Measurements from ENCODE around the gene TMED5.

DNA sequence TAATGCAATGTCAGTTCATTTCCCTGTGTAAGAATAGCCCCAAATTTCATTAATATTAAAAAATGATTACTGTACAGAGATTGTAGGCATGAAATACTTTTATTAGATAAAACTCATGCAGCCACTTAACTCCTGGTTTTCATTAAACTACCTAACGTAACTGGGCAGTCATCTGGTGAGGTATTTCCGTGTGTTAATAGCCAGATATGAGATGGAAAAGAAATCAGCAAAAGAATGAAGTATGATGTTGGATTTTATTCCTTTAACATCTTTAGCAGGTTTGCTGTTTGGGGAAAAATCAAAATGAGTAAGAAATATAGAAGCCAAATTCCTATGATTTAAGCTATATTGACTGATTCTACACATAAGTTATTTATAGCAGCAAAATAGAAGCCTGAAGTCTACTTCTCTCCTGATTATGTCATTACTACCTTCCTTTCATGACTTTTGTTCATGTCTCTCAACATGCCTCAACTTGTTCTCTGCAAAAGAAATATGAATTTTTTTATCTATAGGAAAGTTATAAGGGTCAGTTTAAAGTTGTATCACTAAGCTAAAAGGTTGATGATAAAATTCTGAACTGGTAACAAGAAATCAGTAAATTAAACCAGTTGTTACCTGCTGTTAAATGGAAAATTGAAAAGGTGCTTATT is 42.9 kb upstream of the TMED5 start:
- TF ChIP-seq, protein P1, sequence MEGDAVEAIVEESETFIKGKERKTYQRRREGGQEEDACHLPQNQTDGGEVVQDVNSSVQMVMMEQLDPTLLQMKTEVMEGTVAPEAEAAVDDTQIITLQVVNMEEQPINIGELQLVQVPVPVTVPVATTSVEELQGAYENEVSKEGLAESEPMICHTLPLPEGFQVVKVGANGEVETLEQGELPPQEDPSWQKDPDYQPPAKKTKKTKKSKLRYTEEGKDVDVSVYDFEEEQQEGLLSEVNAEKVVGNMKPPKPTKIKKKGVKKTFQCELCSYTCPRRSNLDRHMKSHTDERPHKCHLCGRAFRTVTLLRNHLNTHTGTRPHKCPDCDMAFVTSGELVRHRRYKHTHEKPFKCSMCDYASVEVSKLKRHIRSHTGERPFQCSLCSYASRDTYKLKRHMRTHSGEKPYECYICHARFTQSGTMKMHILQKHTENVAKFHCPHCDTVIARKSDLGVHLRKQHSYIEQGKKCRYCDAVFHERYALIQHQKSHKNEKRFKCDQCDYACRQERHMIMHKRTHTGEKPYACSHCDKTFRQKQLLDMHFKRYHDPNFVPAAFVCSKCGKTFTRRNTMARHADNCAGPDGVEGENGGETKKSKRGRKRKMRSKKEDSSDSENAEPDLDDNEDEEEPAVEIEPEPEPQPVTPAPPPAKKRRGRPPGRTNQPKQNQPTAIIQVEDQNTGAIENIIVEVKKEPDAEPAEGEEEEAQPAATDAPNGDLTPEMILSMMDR (IDR thresholded peaks at IDR 0.05; ENCODE audit: low read depth, low read length) = no peak
- TF ChIP-seq POLR2A (IDR thresholded peaks at IDR 0.05; ENCODE audit: extremely low read depth, insufficient read length) = no peak
- TF ChIP-seq, protein P2, sequence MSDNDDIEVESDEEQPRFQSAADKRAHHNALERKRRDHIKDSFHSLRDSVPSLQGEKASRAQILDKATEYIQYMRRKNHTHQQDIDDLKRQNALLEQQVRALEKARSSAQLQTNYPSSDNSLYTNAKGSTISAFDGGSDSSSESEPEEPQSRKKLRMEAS (IDR thresholded peaks at IDR 0.05; ENCODE audit: low read depth, low read length) = no peak
